Inferior parietal cortex (tissue), 1 donor: ENCODE data around the gene TIGD3.
"Not testable (repeated sequence)": the region's sequence is repeated elsewhere in the genome, so short reads cannot be mapped to it uniquely, and the experiment has no call there.

Experiments
- DNase-seq: peaks from one replicate; pipeline ENCODE4 v3.0.0-alpha.2; 2016; ENCODE audit errors: extremely low spot score

TIGD3 gene

GRCh38 chr11:65325435-65325834 lies 29.1 kb upstream of the TIGD3 start:
- DNase-seq, result no peak

DNA sequence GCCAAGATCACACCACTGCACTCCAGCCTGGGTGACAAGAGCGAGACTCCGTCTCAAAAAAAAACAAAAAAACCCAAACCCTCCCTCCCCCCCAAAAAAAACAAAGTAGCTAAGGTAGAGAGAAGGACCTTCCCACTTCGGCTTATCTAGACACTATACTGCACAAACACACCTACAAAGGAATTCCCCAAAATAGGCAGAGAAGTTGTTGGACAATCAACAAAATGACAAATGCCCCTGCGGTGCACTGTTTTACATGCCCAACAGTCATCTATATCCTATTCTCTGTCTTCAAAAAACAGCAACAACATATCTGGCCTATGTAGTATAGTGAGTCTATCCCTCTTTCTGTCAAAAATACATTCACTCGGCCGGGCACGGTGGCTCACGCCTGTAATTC lies 27.5 kb upstream of the TIGD3 start:
- DNase-seq, result no peak

- no peak for DNase-seq
Measured at GRCh38 chr11:65329478-65329877, 25.1 kb upstream of the TIGD3 start.

DNA sequence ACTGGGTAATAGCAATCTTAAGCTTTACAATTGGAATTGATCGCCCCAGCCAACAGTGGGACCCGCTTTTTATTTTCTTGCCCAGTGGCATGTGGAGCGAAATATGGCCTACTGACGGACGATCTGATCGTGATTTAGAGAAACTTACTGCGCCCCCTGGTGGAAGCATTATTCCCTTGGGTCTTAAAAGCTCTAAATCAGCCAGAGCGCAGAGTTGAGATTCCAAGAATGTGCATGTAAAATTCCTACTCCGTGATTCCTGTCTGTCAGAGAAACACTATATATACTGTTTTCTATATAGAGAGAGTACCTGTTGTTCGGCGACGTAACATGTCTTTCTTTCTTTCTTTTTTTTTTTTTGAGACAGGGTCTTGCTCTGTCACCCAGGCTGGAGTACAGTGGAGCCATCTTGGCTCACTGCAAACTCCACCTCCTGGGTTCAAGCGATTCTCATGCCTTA lies 24.6 kb upstream of the TIGD3 start:
- DNase-seq, result peak; percentile 97

DNA sequence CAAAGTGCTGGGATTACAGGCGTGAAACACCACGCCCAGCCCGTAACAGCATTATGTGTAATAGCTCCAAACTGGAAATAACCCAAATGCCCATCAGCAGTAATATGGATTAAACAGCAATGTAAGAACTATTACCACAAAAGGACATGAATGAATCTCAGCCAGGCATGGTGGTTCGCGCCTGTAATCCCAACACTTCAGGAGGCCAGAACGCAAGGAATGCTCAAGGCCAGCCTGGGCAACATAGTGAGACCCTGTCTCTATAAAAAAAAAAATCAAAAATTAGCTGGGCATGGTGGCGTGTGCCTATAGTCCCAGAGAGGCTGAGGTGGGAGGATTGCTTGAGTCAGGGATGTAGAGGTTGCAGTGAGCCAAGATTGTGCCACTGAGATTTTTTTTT lies 24.0 kb upstream of the TIGD3 start:
- no peak for DNase-seq

GRCh38 chr11:65332591-65332990 lies 22.0 kb upstream of the TIGD3 start:
- DNase-seq, result not testable (repeated sequence)

DNA sequence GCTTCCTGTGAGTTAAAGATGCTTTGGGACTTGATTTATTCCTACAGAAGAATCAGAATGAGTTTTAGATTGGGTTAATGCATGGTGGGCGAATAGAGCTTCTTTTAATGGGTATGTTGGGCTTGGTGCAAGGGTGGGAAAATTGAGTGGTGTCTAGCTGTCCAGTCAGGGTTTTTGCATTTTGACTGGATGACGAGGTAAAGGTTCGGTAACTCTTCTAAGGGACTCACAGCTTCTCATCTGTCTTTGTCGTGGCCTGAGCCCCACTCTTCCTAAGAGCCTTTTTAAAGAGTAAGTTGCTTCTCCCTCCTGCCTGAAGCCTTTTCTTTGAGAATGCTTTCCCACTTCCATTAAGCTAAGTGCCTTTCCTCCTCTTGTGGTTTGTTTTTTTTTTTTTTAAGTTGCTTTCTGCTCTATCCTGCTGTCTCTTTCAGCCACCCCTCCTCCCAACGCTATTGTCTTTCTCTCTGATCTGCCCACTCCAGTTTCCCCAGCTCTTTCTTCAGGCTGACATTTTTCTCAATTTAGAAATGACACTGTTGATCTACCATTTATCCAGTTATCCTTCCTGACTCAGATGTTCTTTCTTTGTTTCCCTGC lies 19.8 kb upstream of the TIGD3 start:
- no peak for DNase-seq

DNA sequence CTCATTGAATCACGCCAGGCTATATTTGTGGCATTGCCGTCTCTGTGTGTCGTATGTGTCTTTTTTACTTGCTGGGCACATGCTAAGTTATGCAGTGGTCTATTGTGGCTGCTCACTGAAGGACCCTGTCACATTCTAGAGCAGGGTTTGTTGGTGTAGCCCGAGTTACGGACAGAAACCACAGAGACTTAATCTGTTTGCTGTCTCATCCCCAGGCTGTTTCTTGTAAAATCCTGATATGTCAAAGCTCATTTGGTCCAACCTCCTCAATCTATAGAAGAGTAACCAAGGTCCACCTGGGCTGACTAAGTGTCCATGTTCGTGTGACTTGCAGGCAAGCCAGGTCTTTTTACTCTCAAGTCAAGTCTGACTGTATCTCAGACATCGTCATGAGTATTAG lies 15.9 kb upstream of the TIGD3 start:
- no peak for DNase-seq

DNA sequence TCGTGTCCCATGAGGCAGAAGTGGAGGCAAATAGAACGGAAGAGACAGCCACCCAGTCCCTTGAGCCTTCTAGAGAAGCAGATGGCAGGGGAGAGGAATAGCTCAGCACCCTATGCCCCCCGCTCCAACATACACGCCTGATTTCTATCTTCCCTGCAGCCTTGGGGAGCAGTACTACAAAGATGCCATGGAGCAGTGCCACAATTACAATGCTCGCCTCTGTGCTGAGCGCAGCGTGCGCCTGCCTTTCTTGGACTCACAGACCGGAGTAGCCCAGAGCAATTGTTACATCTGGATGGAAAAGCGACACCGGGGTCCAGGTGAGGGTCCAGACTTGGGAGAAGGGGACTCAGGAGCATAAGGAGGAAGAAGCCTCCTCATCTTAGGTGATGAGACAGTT lies 14.3 kb upstream of the TIGD3 start:
- DNase-seq, result no peak

DNA sequence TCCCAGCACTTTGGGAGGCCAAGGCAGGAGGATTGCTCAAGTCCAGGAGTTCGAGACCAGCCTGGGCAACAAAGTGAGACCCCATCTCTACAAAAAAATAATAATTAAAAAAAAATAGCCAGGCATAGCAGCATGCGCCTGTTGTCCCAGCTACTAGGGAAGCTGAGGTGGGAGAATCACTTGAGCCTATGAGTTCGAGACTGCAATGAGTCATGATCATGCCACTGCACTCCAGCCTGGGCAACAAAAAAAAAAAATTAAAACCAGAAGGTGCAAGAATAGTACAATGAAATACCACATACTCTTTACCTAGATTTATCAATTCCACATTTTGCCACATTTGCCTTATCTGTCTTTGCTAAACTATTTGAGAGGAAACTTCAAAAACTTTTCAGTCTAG lies 12.7 kb upstream of the TIGD3 start:
- no peak for DNase-seq

GRCh38 chr11:65351511-65351910 lies 3.0 kb upstream of the TIGD3 start:
- DNase-seq, result no peak

GRCh38 chr11:65352783-65353182 lies 1.8 kb upstream of the TIGD3 start:
- no peak for DNase-seq

GRCh38 chr11:65353376-65353775 lies 1.2 kb upstream of the TIGD3 start:
- DNase-seq, result no peak

GRCh38 chr11:65353900-65354264 lies 669 bp upstream of the TIGD3 start:
- DNase-seq, result no peak

DNA sequence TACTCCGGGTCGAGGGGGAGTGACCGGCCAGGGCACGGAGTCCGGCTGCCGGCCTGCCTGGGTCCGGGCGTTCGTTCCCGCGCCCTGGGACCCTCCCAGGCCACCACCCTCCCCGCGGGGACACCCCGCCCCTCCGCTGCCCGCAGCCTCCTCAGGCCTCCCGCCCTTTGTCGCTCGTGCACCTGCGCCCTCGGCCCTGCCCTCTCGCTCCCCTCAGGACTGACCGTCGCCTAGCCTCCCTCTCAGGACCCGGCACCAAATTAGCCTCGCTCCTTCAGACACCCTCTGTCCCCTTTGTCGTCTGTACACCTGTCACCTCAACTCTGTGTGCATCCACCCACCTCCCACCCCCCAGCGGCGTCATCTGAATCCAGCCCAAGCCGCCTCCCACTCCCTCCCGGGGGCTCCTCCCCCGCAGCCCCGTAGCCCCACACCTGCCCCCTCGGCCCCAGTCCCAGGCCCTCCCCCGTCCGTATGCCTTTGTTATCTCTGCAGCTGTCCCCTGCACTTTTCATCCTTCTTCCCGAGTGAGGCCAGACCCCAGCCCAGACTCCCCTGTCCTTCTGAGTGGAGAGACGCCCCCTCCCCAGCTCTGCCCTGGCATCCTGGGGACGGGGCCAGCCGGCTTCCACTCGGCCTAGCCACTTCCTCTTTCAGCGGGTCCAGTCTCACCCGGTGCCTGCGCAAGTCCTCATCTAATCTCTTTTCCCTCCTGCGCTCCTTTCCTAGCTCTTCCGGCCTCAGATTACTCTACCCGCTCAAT lies 643 bp downstream of the TIGD3 start:
- no peak for DNase-seq

GRCh38 chr11:65355776-65356393 lies 1.3 kb downstream of the TIGD3 start:
- no peak for DNase-seq

DNA sequence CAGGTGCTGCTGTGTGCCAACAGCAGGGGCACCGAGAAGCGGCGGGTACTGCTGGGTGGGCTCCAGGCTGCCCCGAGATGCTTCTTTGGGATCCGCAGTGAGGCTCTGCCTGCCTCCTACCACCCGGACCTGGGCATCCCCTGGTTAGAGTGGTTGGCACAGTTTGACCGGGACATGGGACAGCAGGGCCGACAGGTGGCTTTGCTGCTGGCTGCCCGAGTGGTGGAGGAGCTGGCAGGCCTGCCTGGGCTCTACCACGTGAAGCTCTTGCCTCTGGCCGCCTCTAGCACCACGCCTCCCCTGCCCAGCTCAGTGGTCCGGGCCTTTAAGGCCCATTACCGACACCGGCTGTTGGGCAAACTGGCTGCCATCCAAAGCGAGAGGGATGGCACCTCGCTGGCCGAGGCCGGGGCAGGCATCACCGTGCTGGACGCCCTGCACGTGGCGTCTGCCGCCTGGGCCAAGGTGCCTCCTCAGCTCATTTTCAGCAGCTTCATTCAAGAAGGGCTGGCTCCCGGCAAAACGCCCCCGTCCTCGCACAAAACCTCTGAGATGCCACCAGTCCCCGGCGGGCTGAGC lies 1.9 kb downstream of the TIGD3 start:
- DNase-seq, result no peak

GRCh38 chr11:65357856-65358356 lies 3.4 kb downstream of the TIGD3 start:
- DNase-seq, result no peak

DNA sequence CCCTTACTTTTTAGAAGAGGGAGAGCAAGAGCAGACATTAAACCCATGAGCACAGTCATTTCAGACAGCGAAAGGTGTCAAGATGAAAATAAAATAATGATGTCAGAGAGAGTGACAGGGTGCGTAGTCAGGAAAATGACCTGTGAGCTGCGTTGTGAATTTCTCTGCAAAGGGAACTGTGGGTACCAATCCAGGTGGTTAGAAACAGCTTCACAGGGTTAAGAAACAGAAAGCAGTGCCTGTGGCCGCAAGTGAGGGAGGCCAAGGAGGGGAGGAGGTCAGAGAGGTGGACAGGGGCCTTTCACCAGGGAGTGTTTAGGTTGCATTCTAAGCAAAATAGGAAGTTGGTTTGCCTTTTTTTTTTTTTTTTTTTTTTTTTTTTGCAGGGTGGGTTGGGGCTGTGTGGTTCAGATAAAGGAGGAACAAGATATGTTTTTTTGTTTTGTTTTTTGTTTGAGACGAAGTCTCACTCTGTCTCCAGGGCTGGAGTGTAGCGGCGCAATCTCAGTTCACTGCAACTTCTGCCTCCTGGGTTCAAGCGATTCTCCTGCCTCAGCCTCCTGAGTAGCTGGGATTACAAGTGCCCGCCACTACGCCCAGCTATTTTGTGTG lies 7.9 kb downstream of the TIGD3 start:
- DNase-seq, result no peak

- no peak for DNase-seq
Measured at GRCh38 chr11:65362966-65363365, 8.4 kb downstream of the TIGD3 start.

DNA sequence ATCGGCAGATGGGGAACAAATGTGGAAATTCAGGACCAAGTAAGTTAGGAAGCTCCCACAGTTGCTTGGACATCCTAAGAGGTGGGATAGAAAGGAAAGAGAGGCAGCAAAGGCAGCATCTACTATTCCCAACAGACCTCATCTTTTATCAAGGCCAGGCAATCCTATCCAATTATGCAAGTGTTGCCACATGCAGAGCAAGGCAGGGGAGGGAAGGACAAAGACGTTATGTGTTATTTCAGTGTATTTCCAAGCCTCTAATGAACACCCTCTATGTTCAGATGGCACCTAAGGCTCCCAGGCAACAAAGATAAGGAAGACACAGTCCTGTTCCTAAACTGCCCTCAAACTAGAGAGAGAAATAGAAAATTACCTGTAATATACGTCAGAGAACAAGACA lies 9.2 kb downstream of the TIGD3 start:
- no peak for DNase-seq

- DNase-seq, result peak; percentile 77
Measured at GRCh38 chr11:65366340-65366773, 11.8 kb downstream of the TIGD3 start.
